NCI-H1694 (cell line): ENCODE data around the gene CORO1C.
"Not testable (repeated sequence)": the region's sequence is repeated elsewhere in the genome, so short reads cannot be mapped to it uniquely, and the experiment has no call there.

ENCODE experiments used
- DNase-seq: peaks from one replicate; lab custom pipeline; 2025; lab: John Stamatoyannopoulos, UW

CORO1C gene

DNA sequence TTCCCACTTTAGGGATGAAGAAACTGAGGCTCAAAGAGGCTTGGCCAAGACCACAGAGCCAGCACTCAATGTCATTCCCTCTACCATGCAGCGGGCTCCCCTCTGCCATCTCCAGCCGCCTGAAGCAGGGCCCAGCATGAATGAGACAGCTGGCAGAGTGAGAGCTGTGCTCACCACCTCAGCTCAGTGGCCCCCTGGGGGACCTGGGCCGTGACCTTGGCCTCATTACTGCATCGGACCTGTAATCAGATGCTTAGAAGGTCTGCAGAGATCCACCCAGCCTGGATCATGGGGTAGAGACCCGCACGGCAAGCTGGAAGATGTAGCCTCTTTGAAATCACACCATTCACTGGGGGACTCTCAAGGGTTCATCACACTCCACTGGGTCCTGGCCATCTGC is 22.7 kb upstream of the CORO1C start:
- DNase-seq, result no peak

DNA sequence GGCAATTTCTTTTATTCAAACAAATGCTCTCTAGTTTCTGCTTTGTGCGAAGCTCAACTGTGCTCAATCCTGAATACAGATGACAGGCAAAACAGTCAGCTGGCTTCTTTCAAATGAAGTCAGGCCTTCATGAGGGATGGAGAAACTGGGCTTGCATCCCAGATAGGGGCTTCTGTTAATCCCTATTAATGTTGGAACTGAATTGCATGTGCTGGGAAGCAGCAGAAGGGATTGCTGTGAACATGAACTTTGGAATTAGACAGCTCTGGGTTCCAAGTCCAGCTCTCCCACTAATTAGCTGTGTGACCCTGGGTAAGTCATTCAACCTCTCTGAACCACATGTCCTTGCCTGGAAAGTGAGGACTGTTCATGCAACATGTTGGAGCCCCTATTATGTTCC is 21.1 kb upstream of the CORO1C start:
- peak; percentile 48 for DNase-seq

DNA sequence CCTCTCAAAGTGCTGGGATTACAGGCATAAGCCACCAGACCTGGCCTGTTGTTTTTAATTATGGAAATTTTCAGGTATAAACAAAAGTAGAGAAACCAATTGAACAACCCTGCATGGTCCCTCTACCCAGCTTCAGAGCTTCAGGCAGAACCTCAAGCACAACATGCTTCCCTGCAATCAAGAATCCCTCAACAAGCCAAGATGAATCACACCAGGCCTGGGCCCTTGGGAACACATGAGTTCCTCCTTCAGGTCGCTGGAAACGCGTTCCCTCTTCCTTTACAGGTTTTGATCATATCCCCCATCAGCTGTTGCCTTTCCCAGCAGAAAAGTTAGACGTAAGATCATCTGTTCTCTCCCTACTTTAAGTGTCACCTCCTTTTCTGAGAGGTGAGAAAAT is 20.5 kb upstream of the CORO1C start:
- no peak for DNase-seq

DNA sequence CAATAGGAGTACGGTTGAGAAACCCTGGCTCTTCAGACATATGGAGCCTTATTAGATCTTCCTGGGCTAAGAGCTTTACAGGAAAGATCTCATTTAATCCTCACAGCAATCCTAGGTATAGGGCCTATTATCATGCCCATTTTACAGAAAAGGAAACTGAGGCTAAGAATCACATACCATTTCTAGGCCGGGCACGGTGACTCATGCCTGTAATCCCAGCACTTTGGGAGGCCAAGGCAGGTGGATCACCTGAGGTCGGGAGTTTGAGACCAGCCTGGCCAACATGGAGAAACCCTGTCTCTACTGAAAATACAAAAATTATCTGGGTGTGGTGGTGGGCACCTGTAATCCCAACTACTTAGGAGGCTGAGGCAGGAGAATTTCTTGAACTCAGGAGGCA is 19.7 kb upstream of the CORO1C start:
- not testable (repeated sequence) for DNase-seq

DNA sequence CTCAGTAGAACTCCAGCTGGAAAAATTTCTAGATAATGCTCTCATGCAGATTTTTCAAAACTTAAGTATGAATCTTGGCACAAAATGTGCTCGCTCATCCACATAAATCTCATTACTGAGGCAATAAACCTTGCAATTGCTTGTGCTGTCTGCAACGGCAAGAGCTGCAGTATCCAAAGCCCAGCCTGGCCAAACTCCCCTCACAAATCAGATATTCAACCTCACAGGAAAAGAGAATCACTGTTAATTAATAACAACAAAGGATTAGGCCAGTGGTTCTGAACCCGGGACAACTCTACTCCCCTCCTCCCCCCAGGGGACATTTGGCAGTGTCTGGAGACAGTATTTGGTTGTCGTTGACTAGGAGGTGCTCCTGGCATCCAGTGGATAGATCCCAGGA is 19.2 kb upstream of the CORO1C start:
- peak; percentile 25 for DNase-seq

DNA sequence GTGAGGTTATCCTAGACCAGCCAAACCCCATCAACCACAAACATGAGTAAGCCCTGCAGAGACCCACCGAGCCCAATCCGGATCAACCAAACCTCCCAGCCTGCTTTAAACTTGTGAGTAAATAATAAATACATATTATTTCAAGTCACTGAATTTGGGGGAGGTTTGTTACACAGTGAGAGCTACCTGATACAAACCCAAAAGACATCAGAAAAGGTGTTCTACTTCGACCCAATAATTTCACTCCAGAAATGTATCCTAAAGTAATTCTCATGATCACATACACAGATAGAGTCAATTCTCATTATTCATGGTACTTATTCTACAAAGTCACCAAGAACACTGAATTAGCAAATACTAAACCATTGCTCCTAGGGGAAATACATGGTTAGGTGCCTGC is 16.2 kb upstream of the CORO1C start:
- DNase-seq, result no peak

DNA sequence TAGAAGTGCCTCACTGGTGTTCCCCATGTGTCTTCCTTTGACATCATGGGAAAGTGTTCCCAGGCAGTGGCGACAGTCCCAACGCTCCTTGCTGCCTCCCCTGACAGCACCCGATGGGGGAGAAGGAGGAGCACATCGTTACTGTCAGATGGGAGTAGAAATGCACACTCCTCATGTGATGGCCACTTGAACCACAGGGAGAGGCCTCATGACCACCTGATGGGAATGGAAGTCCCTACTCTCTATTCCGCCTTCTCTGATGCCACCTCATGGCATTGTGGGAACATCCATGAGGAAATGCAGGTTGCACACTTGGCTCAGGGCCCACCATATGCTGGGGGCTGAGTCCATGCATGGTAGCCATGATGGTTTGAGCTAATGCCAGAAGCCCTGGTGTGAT is 14.3 kb upstream of the CORO1C start:
- DNase-seq, result no peak

DNA sequence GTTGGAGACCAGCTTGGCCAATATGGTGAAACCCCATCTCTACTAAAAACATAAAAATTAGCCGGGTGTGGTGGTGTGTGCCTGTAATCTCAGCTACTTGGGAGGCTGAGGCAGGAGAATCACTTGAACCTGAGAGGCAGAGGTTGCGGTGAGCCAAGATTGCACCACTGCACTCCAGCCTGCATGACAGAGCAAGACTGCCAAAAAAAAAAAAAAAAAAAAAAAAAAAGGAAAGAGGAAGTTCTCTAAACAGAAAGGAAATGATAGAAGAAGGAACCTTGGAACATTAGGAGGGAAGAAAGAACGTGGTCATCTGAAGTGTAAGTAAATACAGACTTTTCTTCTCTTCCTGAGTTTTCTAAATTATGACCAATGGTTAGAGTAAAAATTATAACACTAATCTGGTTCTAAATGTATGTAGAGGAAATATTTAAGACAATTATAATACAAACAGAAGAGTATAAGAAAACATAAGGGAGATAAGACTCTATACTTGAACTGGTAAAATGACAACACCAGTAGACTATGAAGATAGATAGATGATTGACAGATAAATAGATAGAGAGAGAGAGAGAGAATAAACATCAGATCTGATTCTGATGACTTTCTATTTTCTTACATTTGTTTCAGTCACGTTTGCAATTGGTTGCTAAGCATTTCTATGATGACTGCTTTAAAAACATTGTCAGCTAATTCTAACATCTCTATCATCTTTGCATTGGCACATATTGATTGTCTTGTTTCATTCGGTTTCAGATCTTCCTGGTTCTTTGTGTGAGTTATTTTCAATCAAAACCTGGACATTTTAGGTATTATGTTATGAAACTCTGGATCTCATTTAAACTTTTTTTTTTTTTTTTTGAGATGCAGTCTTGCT is 12.9 kb upstream of the CORO1C start:
- DNase-seq, result no peak

DNA sequence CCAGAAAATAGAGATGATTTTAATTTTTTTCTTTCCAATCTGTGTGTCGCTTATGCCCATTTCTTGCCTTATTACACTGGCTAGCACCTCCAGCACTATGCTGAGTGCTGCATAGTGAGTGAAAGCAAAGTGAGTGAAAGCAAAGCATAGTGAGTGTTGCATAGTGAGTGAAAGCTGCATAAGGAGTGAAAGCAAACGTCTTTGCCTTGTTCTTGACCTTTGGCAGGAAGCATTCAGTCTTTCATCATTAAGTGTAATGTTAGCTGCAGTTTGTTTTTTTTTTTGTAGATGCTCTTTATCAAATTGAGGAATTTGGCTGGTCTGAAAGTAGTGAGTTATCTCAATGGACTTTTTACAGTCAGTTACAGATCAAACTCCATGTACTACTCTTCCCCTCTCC is 6.9 kb upstream of the CORO1C start:
- DNase-seq, result no peak

DNA sequence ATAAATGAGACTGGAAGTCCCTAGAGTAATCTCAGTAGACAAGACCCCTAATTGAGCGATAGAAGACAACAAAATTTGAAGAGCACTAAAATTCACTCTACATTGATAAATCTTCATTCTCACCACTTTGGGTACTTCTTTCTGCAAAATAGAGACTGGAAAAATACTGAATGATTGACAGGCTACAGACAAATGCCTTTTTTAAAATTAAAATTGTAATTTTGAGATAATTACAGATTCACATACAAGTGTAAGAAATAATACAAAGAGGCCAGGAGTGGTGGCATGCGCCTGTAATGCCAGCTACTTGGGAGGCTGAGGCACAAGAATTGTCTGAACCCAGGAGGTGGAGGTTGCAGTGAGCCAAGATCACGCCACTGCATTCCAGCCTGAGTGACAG is 4.5 kb upstream of the CORO1C start:
- DNase-seq, result no peak

DNA sequence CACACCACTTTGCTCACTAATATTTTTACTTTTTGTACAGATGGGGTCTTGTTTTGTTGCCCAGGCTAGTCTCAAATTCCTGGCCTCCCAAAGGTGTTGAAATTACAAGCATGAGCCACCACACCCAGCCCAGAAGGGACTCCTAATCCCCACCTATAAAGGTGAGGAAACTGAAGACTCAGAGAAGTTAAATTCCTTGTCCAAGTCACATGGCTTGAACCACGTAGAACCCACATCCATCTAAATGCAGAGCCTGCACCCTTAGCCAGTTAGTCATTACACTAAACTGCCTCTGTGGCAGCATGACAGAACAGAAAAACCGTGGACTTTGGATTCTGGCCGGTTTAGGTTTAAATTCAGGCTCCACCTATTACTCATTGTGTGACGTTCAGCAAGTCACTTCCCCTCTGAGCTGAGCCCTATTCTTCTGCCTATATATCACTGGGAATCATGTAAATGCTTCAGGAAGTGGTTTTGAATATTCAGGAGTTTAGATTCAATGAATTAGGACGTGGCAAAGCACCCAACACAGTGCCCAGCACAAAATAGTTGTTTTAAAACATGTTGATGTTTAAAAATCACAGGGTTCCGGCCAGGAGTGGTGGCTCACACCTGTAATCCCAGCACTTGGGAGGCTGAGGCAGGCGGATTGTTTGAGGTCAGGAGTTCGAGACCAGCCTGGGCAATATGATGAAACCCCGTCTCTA is 3.0 kb upstream of the CORO1C start:
- no peak for DNase-seq

DNA sequence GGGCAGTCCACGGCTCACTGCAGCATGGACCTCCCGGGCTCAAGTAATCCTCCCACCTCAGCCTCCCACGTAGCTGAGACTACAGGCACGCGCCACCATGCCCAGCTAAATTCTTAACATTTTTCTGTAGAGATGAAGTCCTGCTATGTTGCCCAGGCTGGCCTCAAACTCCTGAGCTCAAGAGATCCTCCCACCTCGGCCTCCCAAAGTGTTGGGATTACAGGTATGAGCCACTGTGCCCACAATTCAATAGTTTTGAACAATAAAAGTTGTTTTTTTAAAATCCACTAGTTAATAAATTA is 1.9 kb upstream of the CORO1C start:
- DNase-seq, result not testable (repeated sequence)

DNA sequence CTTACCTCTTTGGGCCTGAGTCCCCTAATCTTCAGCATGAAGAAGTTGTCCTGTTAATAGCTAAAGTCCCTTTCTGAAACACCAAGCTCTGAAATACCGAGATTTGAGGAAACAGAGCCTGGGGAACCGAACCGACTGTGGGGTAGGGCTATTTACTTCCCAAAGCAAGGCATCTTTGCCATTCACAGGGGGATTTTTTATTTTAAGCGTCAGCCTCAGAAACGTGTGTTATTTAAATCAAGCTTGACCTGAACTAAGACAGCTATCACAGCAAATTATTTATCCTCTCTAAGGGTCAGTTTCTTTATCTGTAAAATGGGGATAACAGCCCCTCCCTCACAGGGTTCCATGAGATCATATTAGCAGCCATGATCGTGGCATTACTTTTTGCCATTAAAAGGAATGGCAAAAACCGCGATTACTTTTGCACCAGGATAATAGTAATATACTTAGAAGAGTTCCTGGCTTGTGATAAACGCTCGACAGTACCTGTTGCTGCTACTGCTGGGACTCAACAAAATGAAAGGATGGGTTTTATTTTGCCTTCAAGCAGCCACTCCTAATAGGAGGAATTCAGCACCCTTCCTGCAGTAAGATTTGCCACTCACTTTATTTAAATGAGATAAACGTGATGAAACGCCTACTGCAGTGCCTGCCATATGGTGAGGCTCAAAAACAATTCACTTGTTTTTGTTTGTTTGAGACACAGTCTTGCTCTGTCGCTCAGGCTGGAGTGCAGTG is 1.3 kb upstream of the CORO1C start:
- peak; percentile 34 for DNase-seq

DNA sequence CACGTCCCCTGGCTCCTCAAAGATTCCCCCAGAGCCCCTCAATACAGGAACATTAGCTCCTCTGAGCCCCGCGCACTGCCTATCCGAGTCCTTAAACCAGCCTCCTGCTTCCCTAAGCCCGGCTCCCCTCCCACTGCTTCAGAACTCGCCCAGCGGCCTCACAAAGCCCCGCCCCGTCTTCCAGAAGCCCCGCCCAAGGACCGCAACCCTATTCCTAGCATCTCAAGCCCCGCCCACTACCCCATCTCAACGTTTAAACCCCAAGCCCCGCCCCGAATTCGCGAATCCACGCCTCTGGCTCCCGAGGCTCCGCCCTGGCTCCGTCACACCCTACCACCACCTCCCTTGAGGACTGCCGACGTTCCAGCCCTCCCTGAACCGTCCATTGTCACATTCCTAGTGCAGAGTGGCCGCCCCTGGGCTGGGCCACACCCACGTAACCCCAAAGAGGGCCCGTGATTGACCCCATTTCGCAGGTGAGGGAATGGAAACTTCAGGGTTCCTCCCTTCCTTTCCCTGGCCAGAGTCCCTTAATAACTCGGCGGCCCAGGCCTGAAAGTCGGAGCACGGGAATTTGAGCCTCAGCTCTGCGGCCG is 646 bp upstream of the CORO1C start:
- DNase-seq, result peak; percentile 73

DNA sequence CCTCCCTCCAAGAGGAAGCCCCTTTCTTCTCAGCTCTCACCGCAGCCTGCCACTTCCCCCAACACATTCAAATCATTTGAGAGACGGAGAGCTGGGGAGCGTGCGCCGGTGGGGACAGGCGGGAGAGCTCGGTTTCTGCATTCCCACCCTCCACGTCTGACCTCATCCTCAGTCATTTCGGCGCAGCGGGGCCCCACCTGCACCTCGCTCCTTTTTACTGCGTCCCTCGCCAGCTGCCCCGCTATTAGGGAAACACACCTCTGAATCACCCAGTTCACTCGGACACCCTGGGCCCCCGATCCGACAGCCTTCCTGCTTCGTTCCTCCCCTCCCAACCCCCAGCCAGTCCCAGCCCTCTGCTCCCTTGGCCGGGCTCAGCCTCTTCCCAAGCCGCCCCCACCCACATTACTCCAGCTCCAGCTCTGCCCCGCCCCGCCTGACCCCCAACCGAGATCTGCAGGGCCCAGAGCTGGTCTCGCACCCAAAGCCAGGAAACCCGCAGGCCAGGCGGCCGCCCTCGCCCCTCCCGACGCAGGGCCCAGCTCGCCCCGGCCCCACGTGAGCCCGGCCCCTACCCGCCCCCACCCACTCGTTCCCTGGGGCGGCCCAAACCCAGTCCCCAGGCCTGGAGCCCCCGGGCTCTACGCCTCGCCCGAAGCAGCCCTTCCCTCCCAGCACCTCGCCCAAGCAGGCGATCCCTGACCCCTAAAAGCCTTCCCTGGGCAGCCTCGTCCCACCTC is 783 bp downstream of the CORO1C start:
- DNase-seq, result peak; percentile 28

DNA sequence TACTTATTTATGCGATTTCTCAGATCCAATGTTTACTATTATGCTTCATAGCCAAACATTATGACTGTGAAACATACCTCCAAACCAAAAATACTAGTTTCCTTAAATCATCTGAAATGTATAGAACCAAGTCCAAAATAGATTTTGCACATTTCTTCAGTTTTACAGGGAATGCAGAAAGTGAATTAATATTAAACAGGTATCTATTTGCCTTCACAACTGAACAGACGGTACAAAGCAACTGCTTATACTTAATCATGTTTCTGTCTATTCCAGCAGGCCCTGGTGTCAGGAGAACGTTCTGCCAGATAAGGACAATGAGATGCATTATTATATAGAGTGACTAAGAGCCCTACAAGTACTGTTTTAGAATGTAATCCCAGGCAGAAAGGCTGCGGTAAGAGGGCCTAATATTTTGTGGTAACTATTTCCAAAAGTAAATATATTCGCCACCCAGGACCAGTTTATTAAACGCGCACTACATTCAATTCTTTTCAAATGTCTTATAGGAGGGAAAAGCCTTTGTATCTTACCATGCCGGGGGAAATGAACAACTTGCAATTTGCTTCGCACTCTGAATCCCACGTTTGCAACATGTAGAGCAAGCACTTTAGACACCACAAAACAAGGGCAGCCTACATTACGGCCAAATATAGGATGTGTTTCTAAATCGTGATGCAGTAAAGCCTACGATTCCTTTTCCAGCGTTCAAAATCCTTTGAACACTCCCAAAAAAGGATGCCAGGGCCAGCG is 1.5 kb downstream of the CORO1C start:
- DNase-seq, result peak; percentile 25

DNA sequence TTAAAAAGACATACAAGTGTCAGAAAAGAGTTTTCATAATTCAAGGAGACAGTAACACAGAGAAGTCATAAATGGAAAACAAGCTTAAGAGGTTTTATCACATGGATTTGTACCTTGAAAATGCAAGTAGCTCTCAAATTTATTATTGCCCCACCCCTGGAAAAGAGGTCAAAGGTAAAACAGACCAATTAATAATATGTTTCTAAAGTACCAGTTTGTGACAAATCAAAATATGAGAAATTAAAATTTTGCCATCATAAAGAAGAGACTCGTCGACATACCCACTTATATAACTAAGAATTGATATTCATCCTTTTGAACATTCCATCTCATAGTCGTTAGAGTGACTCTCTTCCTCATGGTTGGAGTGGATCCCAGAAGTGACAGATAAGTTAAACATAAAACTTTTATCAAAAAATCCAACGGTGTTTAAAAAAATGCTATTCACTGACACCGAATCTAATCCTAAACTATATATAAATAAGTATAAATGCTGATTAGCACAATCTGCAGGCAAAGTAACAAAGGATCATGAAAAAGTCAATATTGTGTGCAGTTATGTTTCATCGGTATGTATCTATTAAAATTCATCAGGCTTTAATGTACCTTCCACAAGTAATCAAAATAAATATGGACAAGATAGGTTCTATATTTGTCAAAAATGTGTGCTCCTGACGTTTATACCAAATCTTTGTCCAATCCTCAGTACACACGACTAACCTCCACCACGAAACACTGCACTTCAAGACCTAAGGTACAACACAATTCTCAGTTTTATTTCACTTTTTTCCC is 2.3 kb downstream of the CORO1C start:
- DNase-seq, result no peak

DNA sequence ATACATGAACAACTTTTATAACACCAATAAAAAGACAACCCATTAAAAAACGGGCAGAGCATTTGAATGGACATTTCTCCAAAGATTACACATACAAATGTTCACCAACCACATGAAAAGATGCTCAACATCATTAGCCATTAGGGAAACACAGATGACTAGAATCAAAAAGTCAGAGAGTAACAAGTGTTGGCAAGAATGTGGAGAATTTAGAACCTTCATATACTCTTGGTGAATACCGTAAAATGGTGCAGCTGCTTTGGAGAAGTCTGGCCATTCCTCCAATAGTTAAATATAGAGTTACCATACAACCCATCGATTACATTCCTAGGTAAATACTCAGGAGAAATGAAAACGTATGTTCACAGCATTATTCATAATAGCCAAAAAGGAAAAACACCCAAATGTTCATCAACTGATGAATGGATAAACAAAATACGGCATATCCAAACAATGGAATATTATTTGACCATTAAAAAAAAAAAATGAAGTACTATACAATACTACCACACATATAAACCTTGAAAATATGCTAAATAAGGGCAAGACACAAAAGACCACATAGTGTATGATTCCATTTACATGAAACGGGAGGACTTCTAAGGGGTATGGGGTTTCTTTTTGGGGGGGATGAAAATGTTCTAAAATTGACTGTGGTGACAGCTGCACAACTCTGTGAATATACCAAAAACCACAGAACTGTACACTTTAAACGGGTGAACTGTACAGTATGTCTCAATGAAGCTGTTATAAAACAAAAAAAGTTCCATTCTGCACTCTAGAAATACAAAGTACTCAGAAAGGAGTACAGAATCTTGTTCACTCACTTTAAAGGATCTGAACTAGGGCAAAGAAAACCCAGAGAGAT is 3.2 kb downstream of the CORO1C start:
- no peak for DNase-seq

DNA sequence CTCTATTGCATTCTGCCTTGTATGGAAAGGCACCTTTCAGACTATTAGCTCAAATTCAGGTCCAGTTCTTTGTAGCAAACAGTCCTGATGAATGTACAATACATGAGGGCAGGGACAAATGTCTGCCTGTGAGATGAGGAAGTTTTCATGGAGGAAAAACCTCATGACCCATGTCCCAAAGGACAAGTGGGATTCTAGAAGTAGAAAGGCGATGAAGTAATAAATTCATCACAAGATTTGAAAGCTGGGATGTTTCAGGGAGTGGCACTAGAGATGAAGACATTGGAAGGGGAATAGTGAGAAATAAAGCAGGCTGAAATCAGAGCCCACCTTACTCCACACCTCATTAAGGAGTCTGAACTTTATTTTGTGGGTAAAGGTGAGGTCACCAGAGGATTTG is 4.2 kb downstream of the CORO1C start:
- DNase-seq, result no peak

DNA sequence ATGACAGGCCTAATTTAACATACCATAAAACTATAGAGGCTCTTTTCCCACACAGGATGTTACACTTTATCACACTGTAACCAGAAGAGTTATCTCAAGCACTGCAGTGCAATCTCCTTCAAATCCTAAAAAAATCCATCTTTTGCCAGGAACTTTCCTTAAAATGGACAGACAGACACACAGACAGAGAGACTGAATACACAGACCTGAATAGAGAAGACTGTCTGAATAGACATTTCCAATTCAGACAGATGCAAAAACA is 6.5 kb downstream of the CORO1C start:
- no peak for DNase-seq
